Stomach (tissue), 4 donors: ENCODE measurements around the gene CYP24A1.

Source experiments
- CTCF ChIP-seq, 7 experiments: fragments of 450-650 bp in 4 of 7; fragments of 200-600 bp in 3 of 7; sonication (generic) in 3 of 7; IDR thresholded peaks; one replicate each; pipeline ENCODE4 v1.5.1; 2016 to 2019; ENCODE audit warnings: antibody characterized with exemption in 7 of 7, control low read depth in 2 of 7, mild to moderate bottlenecking in 1 of 7
- POLR2A ChIP-seq, 4 donors: fragments of 450-650 bp; IDR thresholded peaks; one replicate each; pipeline ENCODE4 v1.6.1; 2016; ENCODE audit warnings: antibody characterized with exemption in 4 of 4, control low read depth in 2 of 4, mild to moderate bottlenecking in 1 of 4, moderate library complexity in 1 of 4
- POLR2AphosphoS5 ChIP-seq, 3 donors: sonication (generic); formaldehyde crosslinking; IDR thresholded peaks; one replicate each; pipeline ENCODE4 v1.6.1; 2016; ENCODE audit warnings: antibody characterized with exemption in 3 of 3

- TF ChIP-seq POLR2AphosphoS5 (IDR thresholded peaks at IDR 0.05) = no peak
- TF ChIP-seq POLR2A (IDR thresholded peaks at IDR 0.05) = no peak
- TF ChIP-seq CTCF (IDR thresholded peaks at IDR 0.05) = no peak
Measured at GRCh38 chr20:54177378-54177777, 3.6 kb upstream of the CYP24A1 start.
